ENCODE data around the gene VEPH1.

VEPH1 gene

GRCh38 chr3:157280354-157280753, 222.9 kb downstream of the VEPH1 start:
- in situ Hi-C loops (cut with HindIII; ENCODE audit: low sequenced_read_pairs): no loop called here
- DNase-seq (ENCODE audit: low read depth, low spot score): no peak
- no peak for TF ChIP-seq CTCF (IDR thresholded peaks at IDR 0.05; ENCODE audit: low read depth, low read length)
- H3K4me3 ChIP-seq (ENCODE audit: low read depth, low read length): no peak overlapping the region

- in situ Hi-C loops (cut with HindIII; ENCODE audit: low sequenced_read_pairs): no loop called here
- no peak for TF ChIP-seq CTCF (IDR thresholded peaks at IDR 0.05; ENCODE audit: low read depth, low read length)
- no peak overlapping the region for H3K4me3 ChIP-seq (ENCODE audit: low read depth, low read length)
- no peak for DNase-seq (ENCODE audit: low read depth, low spot score)
Observed at GRCh38 chr3:157279237-157279636, 224.0 kb downstream of the VEPH1 start.

- in situ Hi-C loops (cut with HindIII; ENCODE audit: low sequenced_read_pairs): no loop called here
- no peak for TF ChIP-seq CTCF (IDR thresholded peaks at IDR 0.05; ENCODE audit: low read depth, low read length)
- H3K4me3 ChIP-seq (ENCODE audit: low read depth, low read length): no peak overlapping the region
- no peak for DNase-seq (ENCODE audit: low read depth, low spot score)
Observed at GRCh38 chr3:157276801-157277200, 226.4 kb downstream of the VEPH1 start.

- in situ Hi-C loops (cut with HindIII; ENCODE audit: low sequenced_read_pairs): no loop called here
- H3K4me3 ChIP-seq (ENCODE audit: low read depth, low read length): no peak overlapping the region
- DNase-seq (ENCODE audit: low read depth, low spot score): no peak
- no peak for TF ChIP-seq CTCF (IDR thresholded peaks at IDR 0.05; ENCODE audit: low read depth, low read length)
Observed at GRCh38 chr3:157275832-157276231, 227.4 kb downstream of the VEPH1 start.

GRCh38 chr3:157274644-157275137, 228.5 kb downstream of the VEPH1 start:
- DNase-seq (ENCODE audit: low read depth, low spot score): no peak
- H3K4me3 ChIP-seq (ENCODE audit: low read depth, low read length): no peak overlapping the region
- no peak for TF ChIP-seq CTCF (IDR thresholded peaks at IDR 0.05; ENCODE audit: low read depth, low read length)
- in situ Hi-C loops (cut with HindIII; ENCODE audit: low sequenced_read_pairs): no loop called here

DNA sequence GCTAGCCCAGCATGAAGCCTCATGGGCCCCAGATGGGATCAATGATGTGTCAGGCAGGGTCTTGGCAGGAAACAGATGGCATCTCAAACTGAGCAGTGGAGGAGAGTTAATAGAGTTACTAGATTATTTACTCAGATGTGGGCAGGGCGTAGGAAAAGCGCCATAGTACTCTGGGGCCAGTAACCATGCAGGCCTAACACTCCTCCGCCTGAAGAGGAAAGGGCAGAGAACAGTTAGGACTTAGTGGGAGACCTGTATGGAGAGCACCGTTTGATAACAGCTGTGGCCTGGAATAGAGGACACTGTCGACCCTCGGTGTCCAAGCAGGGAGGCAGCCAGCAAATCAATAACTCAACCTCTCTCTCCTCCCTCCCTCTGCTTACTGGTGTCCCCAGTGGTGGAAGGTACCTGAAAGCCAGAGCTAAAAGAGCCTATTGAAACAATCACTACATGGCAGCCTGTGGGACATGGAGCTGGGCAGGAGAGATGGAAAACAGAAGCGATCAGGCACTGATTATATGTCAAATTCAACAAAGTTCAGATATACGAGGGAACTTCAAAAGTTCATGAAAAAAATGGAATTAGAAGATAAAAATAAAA, 231.8 kb downstream of the VEPH1 start:
- in situ Hi-C loops (cut with HindIII; ENCODE audit: low sequenced_read_pairs): no loop called here
- H3K4me3 ChIP-seq (ENCODE audit: low read depth, low read length): no peak overlapping the region
- no peak for TF ChIP-seq CTCF (IDR thresholded peaks at IDR 0.05; ENCODE audit: low read depth, low read length)
- no peak for DNase-seq (ENCODE audit: low read depth, low spot score)

Measured in astrocyte of the spinal cord (primary cell).